GM19463 (cell line): ENCODE results near the gene AFAP1L1.
"Not testable (repeated sequence)": the region's sequence is repeated elsewhere in the genome, so short reads cannot be mapped to it uniquely, and the experiment has no call there.

ENCODE experiments used
- ATAC-seq: cut with Tn5 transposase; IDR thresholded peaks from one replicate; pipeline ENCODE4 v1.9.1; 2021; ENCODE audit warnings: mild to moderate bottlenecking, moderate library complexity; ENCODE audit not compliant: unreplicated experiment

Gene AFAP1L1

DNA sequence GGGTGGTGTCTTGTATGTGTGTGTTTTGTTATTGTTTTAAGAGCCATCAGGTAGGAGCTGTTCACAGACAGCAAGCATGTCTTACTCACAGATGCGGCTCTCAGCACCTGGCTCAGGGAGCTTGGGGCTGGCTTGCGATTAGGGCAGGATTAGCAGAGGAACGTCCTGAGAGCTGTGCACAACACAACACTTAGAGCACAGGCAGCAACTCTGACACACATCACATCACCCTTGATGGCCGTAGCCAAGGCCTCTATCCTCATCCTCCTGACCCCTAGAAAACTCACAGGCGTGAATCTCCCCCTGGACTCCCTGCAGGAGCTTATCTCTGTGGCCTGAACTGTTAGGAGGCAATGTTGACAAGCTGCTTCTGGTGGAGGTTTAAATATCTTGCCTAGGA, 114.5 kb downstream of the AFAP1L1 start:
- ATAC-seq = no peak

DNA sequence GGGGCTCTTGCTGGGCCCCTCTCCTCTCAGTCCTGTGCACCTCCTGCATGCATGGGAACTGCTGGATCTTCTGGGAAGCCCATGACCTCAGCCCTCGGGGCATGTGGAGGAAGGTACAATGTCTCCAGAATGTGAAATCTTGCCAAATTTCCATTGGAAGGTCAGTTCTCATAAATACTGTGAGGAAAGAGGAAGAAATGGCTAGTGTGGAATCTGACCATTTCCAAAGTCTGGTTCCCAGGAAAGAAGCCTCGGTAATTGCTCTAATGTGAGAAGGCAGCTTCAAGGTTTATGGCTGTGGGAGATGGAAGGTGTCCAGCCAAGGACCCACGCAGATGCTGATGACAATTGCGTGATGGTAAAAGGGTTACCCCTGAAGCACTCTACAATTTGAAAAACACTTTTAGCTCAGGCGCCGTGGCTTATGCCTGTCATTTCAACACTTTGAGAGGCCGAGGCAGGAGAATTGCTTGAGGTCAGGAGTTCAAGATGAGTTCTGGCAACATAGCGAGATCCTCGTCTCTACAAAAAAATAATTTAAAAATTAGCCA, 115.5 kb downstream of the AFAP1L1 start:
- ATAC-seq = no peak

DNA sequence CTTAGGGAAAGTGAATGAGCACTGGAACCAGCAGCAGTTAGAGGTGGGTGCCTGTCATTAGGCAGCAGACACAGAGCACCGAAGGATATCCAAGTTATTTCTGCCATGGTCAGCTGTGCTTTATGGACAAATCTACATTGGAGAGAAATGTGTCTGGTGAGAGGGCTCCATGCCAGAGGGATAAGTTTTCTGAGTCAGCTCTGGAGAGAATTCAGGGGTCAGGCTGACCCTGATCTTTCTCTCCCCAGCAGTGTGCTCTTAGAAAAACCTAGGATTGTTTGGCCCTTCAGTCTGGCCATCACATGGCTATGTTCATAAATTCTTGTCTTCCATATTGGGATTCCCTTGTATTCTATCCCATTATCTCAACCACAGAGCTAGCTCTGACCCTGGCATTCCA, 116.3 kb downstream of the AFAP1L1 start:
- ATAC-seq = no peak

DNA sequence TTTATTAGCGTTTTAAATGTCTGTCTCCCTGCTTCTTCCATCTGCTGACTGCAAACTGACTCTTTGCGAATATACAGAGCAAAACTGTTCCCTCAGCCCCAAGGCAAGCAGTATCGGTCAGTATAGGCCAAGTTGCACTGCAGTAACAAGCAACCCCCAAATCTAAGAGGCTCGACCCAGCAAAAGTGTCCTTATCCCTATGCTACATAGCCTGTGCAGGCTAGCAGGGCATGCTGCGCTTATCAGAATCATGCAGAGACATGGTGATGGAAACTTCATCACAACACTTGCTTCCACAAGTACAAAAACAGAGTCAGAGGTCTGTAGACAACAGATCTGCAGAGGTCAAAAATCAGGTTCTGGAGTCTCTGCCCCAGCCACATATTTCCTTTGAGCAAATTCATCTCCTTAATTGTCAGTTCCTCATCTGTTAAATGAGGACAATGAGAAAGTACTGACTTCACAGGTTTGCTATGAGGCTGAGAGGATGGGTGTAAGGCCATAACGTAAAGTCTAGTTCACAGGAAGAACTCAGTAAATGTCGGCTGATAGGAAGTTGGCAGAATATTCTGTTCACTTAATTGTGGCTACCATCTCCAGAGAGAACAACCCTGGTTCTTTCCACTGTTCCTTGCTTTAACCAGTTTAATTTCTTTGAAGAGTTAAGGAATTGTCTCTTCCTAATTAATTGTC, 117.0 kb downstream of the AFAP1L1 start:
- ATAC-seq = no peak

DNA sequence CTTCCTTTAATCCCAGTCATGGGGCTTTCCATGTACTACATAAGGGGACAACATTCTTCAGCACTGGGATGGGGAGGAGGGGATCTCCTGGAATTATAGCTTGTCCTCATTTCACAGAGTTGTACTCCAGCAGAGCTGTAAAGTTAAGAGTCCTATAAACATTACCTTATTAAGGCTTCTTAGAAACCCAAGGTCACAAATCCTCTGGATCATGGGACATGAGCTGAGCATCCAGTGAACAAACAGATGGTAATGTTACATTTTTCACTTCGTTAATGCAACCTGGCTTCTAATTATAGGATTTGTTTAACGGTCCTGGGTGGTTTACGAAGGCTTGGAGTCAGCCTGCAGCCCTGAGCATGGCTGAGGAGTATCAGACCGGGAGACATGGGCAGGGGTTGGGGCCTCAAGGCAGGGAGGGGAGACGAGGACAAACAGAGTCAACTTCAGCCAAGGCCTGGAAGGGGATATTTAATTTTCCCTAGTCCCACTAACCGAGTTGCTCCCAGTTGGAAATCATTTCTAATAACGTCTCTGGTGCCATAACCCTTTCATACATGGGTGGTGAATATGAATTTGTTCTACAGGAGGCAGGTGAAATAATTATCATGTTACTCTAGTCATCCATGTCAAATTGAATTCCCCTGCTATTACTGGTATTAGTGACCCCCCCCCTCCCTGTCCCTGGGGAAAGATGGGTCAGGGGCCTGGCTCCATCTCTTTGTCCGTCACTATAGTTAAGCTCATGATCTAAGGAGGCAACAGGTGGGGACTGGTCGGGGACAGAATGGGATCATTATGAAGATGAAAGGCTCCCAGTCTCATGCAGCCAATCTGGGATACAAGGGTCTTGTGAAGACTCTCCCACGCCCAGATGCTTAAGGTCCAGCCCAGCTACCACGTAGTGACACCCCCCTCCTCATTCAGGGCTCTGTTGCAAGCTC, 118.2 kb downstream of the AFAP1L1 start:
- no peak for ATAC-seq

DNA sequence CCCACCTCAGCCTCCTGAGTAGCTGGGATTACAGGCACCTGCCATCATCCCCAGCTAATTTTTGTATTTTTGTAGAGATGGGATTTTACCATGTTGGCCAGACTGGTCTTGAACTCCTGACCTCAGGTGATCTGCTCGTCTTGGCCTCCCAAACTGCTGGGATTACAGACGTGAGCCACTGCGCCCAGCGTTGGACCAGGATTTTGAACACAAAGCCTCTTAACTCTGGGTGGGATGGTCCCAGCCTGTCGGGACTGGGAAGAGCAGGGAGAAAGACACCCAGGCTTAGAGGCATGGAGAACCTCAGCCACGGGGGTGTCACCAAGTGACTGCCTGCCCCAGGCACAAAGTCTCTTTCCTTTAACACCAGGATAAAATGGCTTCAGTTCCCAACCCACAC, 119.4 kb downstream of the AFAP1L1 start:
- ATAC-seq = not testable (repeated sequence)
